ENCODE measurements around the gene ANKUB1.
A peak's percentile ranks its signal among the peaks of the same experiment; 100 is the strongest.

ANKUB1 gene

GRCh38 chr3:149727656-149728055 is 64.7 kb downstream of the ANKUB1 start:
- no peaks in the 10 kb centered on the region for H3K4me1 ChIP-seq (ENCODE audit: control insufficient read depth in 1 of 2, insufficient read depth in 2 of 2, low read length in 2 of 2)

DNA sequence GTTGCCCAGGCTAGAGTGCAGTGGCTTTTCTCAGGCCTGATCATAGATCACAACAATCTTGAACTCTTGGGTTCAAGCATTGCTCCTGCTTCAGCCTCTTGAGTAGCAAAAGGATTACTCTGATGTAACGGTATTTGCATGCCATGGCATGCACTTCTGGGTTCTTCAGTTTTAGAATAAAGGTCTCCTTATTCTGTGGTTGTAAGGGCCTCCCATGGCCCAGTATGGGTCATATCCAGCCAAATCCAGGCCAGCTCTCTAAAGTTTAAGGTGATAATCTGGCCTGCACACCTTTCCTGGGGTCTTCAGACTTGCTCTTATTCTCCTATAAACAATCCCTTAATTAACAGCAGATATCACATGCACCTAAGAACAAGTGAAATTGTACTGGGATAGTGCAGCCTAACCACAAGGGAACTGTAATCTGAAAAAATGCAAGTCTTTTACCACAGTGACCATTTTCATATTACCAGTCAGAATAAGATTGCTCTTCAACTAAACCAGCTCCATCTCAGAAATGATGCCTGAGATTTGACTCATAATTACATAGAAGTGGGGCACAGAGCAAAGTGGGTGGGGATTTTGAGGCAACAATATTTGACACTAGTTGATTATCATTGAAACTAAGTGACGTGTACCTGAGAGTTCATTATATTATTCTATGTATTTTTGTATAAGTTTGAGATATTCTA is 65.5 kb downstream of the ANKUB1 start:
- no peaks in the 10 kb centered on the region for H3K36me3 ChIP-seq (ENCODE audit: control insufficient read depth in 1 of 2, insufficient read depth in 2 of 2, low read length in 2 of 2)
- H3K27me3 ChIP-seq (ENCODE audit: low read depth, low read length) = no peaks in the 10 kb centered on the region
- no peaks in the 10 kb centered on the region for H3K9me3 ChIP-seq (ENCODE audit: control insufficient read depth in 1 of 2, low read length in 2 of 2)
- no peaks in the 10 kb centered on the region for H3K4me1 ChIP-seq (ENCODE audit: control insufficient read depth in 1 of 2, insufficient read depth in 2 of 2, low read length in 2 of 2)
- H3K27ac ChIP-seq (ENCODE audit: low read length) = no peak overlapping the region
- no peak overlapping the region for H3K4me3 ChIP-seq (ENCODE audit: low read depth in 1 of 2, low read length in 2 of 2)

More at GRCh38 chr3:149727656-149728055, 64.7 kb downstream of the ANKUB1 start:
- Histone ChIP-seq H3K36me3 (ENCODE audit: control insufficient read depth in 1 of 2, insufficient read depth in 2 of 2, low read length in 2 of 2) (no peaks in the 10 kb centered on the region), H3K27me3 (ENCODE audit: low read depth, low read length) (no peaks in the 10 kb centered on the region), H3K4me3 (ENCODE audit: low read depth in 1 of 2, low read length in 2 of 2) (no peak overlapping the region), H3K9me3 (ENCODE audit: control insufficient read depth in 1 of 2, low read length in 2 of 2) (no peaks in the 10 kb centered on the region), H3K27ac (ENCODE audit: low read length) (no peak overlapping the region)

DNA sequence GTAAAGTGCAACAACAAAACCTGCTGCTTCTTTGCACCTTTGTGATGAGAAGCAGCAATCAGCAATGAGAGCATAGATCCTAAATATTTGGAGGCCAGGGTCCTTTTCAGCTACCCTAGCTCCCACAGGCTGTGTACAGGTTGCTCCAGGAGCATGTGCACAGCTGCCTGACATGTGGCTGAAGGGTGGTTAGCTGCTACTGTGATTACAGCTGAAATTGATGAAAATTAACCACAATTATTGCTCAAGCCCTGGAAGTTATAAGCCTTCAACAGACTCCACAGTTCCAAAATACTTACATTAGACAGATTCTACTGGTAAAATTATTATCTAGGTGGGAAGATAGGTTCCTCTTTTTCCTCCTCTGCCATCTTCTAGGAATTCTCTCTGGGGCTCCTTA is 68.6 kb downstream of the ANKUB1 start:
- Histone ChIP-seq H3K4me3 (ENCODE audit: low read depth in 1 of 2, low read length in 2 of 2) (no peak overlapping the region), H3K27me3 (ENCODE audit: low read depth, low read length) (no peaks in the 10 kb centered on the region), H3K4me1 (ENCODE audit: control insufficient read depth in 1 of 2, insufficient read depth in 2 of 2, low read length in 2 of 2) (no peaks in the 10 kb centered on the region), H3K27ac (ENCODE audit: low read length) (no peak overlapping the region), H3K36me3 (ENCODE audit: control insufficient read depth in 1 of 2, insufficient read depth in 2 of 2, low read length in 2 of 2) (no peaks in the 10 kb centered on the region), H3K9me3 (ENCODE audit: control insufficient read depth in 1 of 2, low read length in 2 of 2) (peaks cover 0 to 6% of the 10 kb centered on the region in 2 donors)

- Histone ChIP-seq H3K4me3 (ENCODE audit: low read depth in 1 of 2, low read length in 2 of 2) (no peak overlapping the region), H3K9me3 (ENCODE audit: control insufficient read depth in 1 of 2, low read length in 2 of 2) (peaks cover 0 to 6% of the 10 kb centered on the region in 2 donors), H3K4me1 (ENCODE audit: control insufficient read depth in 1 of 2, insufficient read depth in 2 of 2, low read length in 2 of 2) (peaks cover 0 to 5% of the 10 kb centered on the region in 2 donors), H3K27me3 (ENCODE audit: low read depth, low read length) (no peaks in the 10 kb centered on the region), H3K27ac (ENCODE audit: low read length) (no peak overlapping the region), H3K36me3 (ENCODE audit: control insufficient read depth in 1 of 2, insufficient read depth in 2 of 2, low read length in 2 of 2) (no peaks in the 10 kb centered on the region)
Measured at GRCh38 chr3:149720918-149721317, 71.4 kb downstream of the ANKUB1 start.

- no peak overlapping the region for H3K27ac ChIP-seq (ENCODE audit: low read length)
Measured at GRCh38 chr3:149717391-149718056, 74.8 kb downstream of the ANKUB1 start.

DNA sequence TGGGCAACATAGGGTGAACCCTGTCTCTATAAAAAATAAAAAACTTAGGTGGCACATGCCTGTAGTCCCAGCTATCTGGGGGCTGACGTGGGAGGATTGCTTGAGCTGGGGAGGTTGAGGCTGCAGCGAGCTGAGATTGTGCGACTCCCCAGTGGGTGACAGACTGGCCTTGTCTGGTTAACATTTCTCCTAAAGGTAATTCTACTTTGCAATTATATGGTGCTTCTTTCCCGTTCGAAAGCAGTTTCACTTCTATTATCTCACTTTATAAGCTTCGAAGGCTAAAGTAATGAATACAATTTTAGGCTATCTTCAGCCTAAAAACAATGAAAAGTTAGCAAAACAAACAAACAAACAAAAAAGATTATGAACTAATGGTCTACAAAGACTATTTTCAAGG is 75.4 kb downstream of the ANKUB1 start:
- Histone ChIP-seq H3K27me3 (ENCODE audit: low read depth, low read length) (no peaks in the 10 kb centered on the region), H3K4me3 (ENCODE audit: low read depth in 1 of 2, low read length in 2 of 2) (peak overlapping the region in 1 of 2 donors; percentile 35), H3K36me3 (ENCODE audit: control insufficient read depth in 1 of 2, insufficient read depth in 2 of 2, low read length in 2 of 2) (no peaks in the 10 kb centered on the region), H3K9me3 (ENCODE audit: control insufficient read depth in 1 of 2, low read length in 2 of 2) (peaks cover 0 to 6% of the 10 kb centered on the region in 2 donors), H3K27ac (ENCODE audit: low read length) (no peak overlapping the region), H3K4me1 (ENCODE audit: control insufficient read depth in 1 of 2, insufficient read depth in 2 of 2, low read length in 2 of 2) (peaks cover 0 to 5% of the 10 kb centered on the region in 2 donors)

More at GRCh38 chr3:149717391-149718056, 74.8 kb downstream of the ANKUB1 start:
- Histone ChIP-seq H3K4me1 (ENCODE audit: control insufficient read depth in 1 of 2, insufficient read depth in 2 of 2, low read length in 2 of 2) (peaks cover 0 to 5% of the 10 kb centered on the region in 2 donors), H3K4me3 (ENCODE audit: low read depth in 1 of 2, low read length in 2 of 2) (peak overlapping the region in 1 of 2 donors; percentile 35), H3K27me3 (ENCODE audit: low read depth, low read length) (no peaks in the 10 kb centered on the region), H3K36me3 (ENCODE audit: control insufficient read depth in 1 of 2, insufficient read depth in 2 of 2, low read length in 2 of 2) (no peaks in the 10 kb centered on the region), H3K9me3 (ENCODE audit: control insufficient read depth in 1 of 2, low read length in 2 of 2) (peaks cover 0 to 6% of the 10 kb centered on the region in 2 donors)

DNA sequence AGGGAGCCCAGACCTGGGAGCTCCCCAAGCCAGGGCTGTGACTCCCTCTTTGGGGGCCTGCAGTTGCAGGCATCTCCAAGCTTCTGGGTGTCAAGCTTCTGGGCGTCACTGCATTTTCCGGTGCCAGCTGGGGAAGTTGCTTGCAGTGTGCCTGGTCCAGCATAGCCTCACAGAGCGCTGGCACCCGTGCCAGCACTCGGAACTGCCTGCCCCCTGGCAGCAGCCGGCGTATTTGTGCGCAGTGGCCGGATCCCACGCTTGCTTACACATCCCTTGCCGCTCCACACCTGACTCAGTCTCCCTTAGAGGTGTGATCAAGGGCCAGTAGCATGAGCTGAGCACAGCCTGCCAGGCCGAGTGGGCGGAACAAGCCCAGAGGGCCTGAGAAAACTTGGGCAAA is 77.1 kb downstream of the ANKUB1 start:
- H3K9me3 ChIP-seq (ENCODE audit: control insufficient read depth in 1 of 2, low read length in 2 of 2) = no peaks in the 10 kb centered on the region
- no peaks in the 10 kb centered on the region for H3K27me3 ChIP-seq (ENCODE audit: low read depth, low read length)
- H3K4me1 ChIP-seq (ENCODE audit: control insufficient read depth in 1 of 2, insufficient read depth in 2 of 2, low read length in 2 of 2) = peaks cover 0 to 5% of the 10 kb centered on the region in 2 donors
- no peaks in the 10 kb centered on the region for H3K36me3 ChIP-seq (ENCODE audit: control insufficient read depth in 1 of 2, insufficient read depth in 2 of 2, low read length in 2 of 2)
- H3K27ac ChIP-seq (ENCODE audit: low read length) = no peak overlapping the region
- no peak overlapping the region for H3K4me3 ChIP-seq (ENCODE audit: low read depth in 1 of 2, low read length in 2 of 2)

GRCh38 chr3:149713730-149714654 is 78.4 kb downstream of the ANKUB1 start:
- Histone ChIP-seq H3K27me3 (ENCODE audit: low read depth, low read length) (no peaks in the 10 kb centered on the region), H3K9me3 (ENCODE audit: control insufficient read depth in 1 of 2, low read length in 2 of 2) (no peaks in the 10 kb centered on the region), H3K4me1 (ENCODE audit: control insufficient read depth in 1 of 2, insufficient read depth in 2 of 2, low read length in 2 of 2) (peaks cover 0 to 5% of the 10 kb centered on the region in 2 donors), H3K36me3 (ENCODE audit: control insufficient read depth in 1 of 2, insufficient read depth in 2 of 2, low read length in 2 of 2) (no peaks in the 10 kb centered on the region), H3K4me3 (ENCODE audit: low read depth in 1 of 2, low read length in 2 of 2) (no peak overlapping the region), H3K27ac (ENCODE audit: low read length) (no peak overlapping the region)
